NOMO-1 treated with dmso at 0.1 percent for 144 hours (cell line): ENCODE results near the gene TMEM218.
"Not testable (repeated sequence)": the region's sequence is repeated elsewhere in the genome, so short reads cannot be mapped to it uniquely, and the experiment has no call there.

Source experiments
- DNase-seq: peaks from one replicate; lab custom pipeline; 2025; ENCODE audit not compliant: unreplicated experiment; lab: John Stamatoyannopoulos, UW

TMEM218 gene

GRCh38 chr11:125056931-125057692 lies 54.3 kb downstream of the TMEM218 start:
- no peak for DNase-seq

GRCh38 chr11:125056111-125056510 lies 55.3 kb downstream of the TMEM218 start:
- not testable (repeated sequence) for DNase-seq

GRCh38 chr11:125055107-125055715 lies 56.2 kb downstream of the TMEM218 start:
- DNase-seq: no peak

- no peak for DNase-seq
Measured at GRCh38 chr11:125053167-125053566, 58.3 kb downstream of the TMEM218 start.

GRCh38 chr11:125052047-125052446 lies 59.4 kb downstream of the TMEM218 start:
- no peak for DNase-seq

- DNase-seq: no peak
Measured at GRCh38 chr11:125049164-125049792, 62.1 kb downstream of the TMEM218 start.
